Measurements from ENCODE around the gene MGAT3. TPM values are rescaled to one million over a fixed set of nuclear protein-coding genes. Genes with fewer than 3 reads are reported as not detected.

The MGAT3 gene
- total and polyA plus RNA-seq, 2 donors (not counting 1 experiment from before 2014, with no cell fraction given), result 11.1 to 27.8 TPM

- Histone ChIP-seq H2AFZ (ENCODE audit: insufficient read depth, low read depth, low read length, poor library complexity, severe bottlenecking) (no peak overlapping the region), H3K36me3 (replicated peaks in 1 of 2; ENCODE audit: control extremely low read depth in 1 of 2, control insufficient read depth in 1 of 2, extremely low read depth in 1 of 2, insufficient read depth in 2 of 2, low read length in 1 of 2) (peaks cover 3 to 22% of the 10 kb centered on the region in 2 experiments), H4K20me1 (ENCODE audit: control insufficient read depth, insufficient read depth, low read length, poor library complexity, severe bottlenecking) (peaks cover 45% of the 10 kb centered on the region), H3K27me3 (replicated peaks in 1 of 4; ENCODE audit: control extremely low read depth in 1 of 4, control insufficient read depth in 3 of 4, insufficient read depth in 4 of 4, low read length in 3 of 4) (no peaks in the 10 kb centered on the region), H3K79me2 (ENCODE audit: control insufficient read depth, insufficient read depth, low read length) (peaks cover 77% of the 10 kb centered on the region), H3K4me1 (ENCODE audit: control insufficient read depth in 2 of 2, insufficient read depth in 2 of 2, low read length in 2 of 2) (peaks cover 8% of the 10 kb centered on the region in 2 donors), H3K27ac (ENCODE audit: low read length in 2 of 2) (no peak overlapping the region), H3K4me2 (replicated peaks; ENCODE audit: low read depth, low read length, poor library complexity, severe bottlenecking) (no peak overlapping the region), H3K9me3 (ENCODE audit: control extremely low read depth in 1 of 3, control insufficient read depth in 2 of 3, insufficient read depth in 1 of 3, low read length in 2 of 3) (no peaks in the 10 kb centered on the region), H3K9ac (ENCODE audit: low read length) (no peak overlapping the region), H3K4me3 (ENCODE audit: control extremely low read depth in 1 of 5, extremely low read depth in 1 of 5, insufficient read depth in 1 of 5, low read depth in 2 of 5, low read length in 4 of 5) (no peak overlapping the region)
- H3K4me1 Mint-ChIP-seq, result peaks cover 20% of the 10 kb centered on the region
- TF ChIP-seq CTCF (IDR thresholded peaks at IDR 0.05) (no peak), EZH2 (IDR thresholded peaks at IDR 0.05; ENCODE audit: borderline replicate concordance, insufficient read depth, low read depth, low read length, poor library complexity, severe bottlenecking) (no peak)
- WGBS (ENCODE audit: insufficient coverage), result no CpG with 5 or more reads among the region's 1 CpG
- ATAC-seq (ENCODE audit: low read depth) (no peak), DNase-seq (no peak)
- no peaks in the 10 kb centered on the region for H3K9me3 Mint-ChIP-seq (ENCODE audit: insufficient read depth)
- H3K27me3 Mint-ChIP-seq, result no peaks in the 10 kb centered on the region
- ChIA-PET POLR2A (interaction anchor here (0.6 kb wide), 1 partner anchor 96 kb away, joined by 4 read pairs; no protein-coding TSS in a partner anchor), CTCF (interaction anchor here (0.9 kb wide), 1 partner anchor 10 kb away, joined by 3 read pairs; the partner anchor contains the start of gene TAB1)
- intact Hi-C loops (cut with micrococcal nuclease), result no loop called here
- no peak overlapping the region for H3K27ac Mint-ChIP-seq
- no peak overlapping the region for H3K4me3 Mint-ChIP-seq
Measured at GRCh38 chr22:39408807-39409206, 48.0 kb upstream of the MGAT3 start.

- intact Hi-C loops (cut with micrococcal nuclease), result no loop called here
- Histone ChIP-seq H3K27me3 (replicated peaks in 1 of 4; ENCODE audit: control extremely low read depth in 1 of 4, control insufficient read depth in 3 of 4, insufficient read depth in 4 of 4, low read length in 3 of 4) (no peaks in the 10 kb centered on the region), H3K36me3 (replicated peaks in 1 of 2; ENCODE audit: control extremely low read depth in 1 of 2, control insufficient read depth in 1 of 2, extremely low read depth in 1 of 2, insufficient read depth in 2 of 2, low read length in 1 of 2) (peaks cover 3 to 17% of the 10 kb centered on the region in 2 experiments), H3K27ac (ENCODE audit: low read length in 2 of 2) (no peak overlapping the region), H2AFZ (ENCODE audit: insufficient read depth, low read depth, low read length, poor library complexity, severe bottlenecking) (no peak overlapping the region), H4K20me1 (ENCODE audit: control insufficient read depth, insufficient read depth, low read length, poor library complexity, severe bottlenecking) (peaks cover 49% of the 10 kb centered on the region), H3K4me2 (replicated peaks; ENCODE audit: low read depth, low read length, poor library complexity, severe bottlenecking) (no peak overlapping the region), H3K4me1 (ENCODE audit: control insufficient read depth in 2 of 2, insufficient read depth in 2 of 2, low read length in 2 of 2) (peaks cover 8 to 16% of the 10 kb centered on the region in 2 donors), H3K9me3 (ENCODE audit: control extremely low read depth in 1 of 3, control insufficient read depth in 2 of 3, insufficient read depth in 1 of 3, low read length in 2 of 3) (no peaks in the 10 kb centered on the region), H3K4me3 (ENCODE audit: control extremely low read depth in 1 of 5, extremely low read depth in 1 of 5, insufficient read depth in 1 of 5, low read depth in 2 of 5, low read length in 4 of 5) (no peak overlapping the region), H3K9ac (ENCODE audit: low read length) (no peak overlapping the region), H3K79me2 (ENCODE audit: control insufficient read depth, insufficient read depth, low read length) (peaks cover 77% of the 10 kb centered on the region)
- no peak for ATAC-seq (ENCODE audit: low read depth)
- no peak overlapping the region for H3K4me3 Mint-ChIP-seq
- H3K27ac Mint-ChIP-seq, result no peak overlapping the region
- peaks cover 22% of the 10 kb centered on the region for H3K4me1 Mint-ChIP-seq
- H3K27me3 Mint-ChIP-seq, result no peaks in the 10 kb centered on the region
- ChIA-PET CTCF (interaction anchor here (0.9 kb wide), 1 partner anchor 10 kb away, joined by 3 read pairs; the partner anchor contains the start of gene TAB1), POLR2A (no interaction called here)
- 97% methylated on average over 4 of the region's 11 CpGs for WGBS (ENCODE audit: insufficient coverage)
- no peaks in the 10 kb centered on the region for H3K9me3 Mint-ChIP-seq (ENCODE audit: insufficient read depth)
- TF ChIP-seq EZH2 (IDR thresholded peaks at IDR 0.05; ENCODE audit: borderline replicate concordance, insufficient read depth, low read depth, low read length, poor library complexity, severe bottlenecking) (no peak), CTCF (IDR thresholded peaks at IDR 0.05) (no peak)
- no peak for DNase-seq
Measured at GRCh38 chr22:39409516-39410029, 47.2 kb upstream of the MGAT3 start.
